IMR-90 (cell line): ENCODE measurements around the gene NR1I3. TPM values are rescaled to one million over a fixed set of nuclear protein-coding genes. Genes with fewer than 3 reads are reported as not detected.
A peak's percentile ranks its signal among the peaks of the same experiment; 100 is the strongest.

ENCODE experiments used
- ATAC-seq: fragments of 200-7000 bp; cut with Tn5 transposase; 2 replicates; pipeline ENCODE4 v1.9.1; 2020; ENCODE audit warnings: low read depth, mild to moderate bottlenecking, moderate library complexity
- BruUV-seq: library from RNA; stranded (reverse); fragments of 400-500 nt; replicated peaks from 2 replicates; lab custom pipeline; 2021; lab: Mats Ljungman, UMichigan
- CTCF ChIA-PET: fragments of 300-600 bp; formaldehyde crosslinking; extraction: SDS; loops from one replicate; lab custom pipeline; 2021; ENCODE audit warnings: antibody characterized with exemption; lab: Yijun Ruan, JAX
- POLR2A ChIA-PET: fragments of 300-600 bp; sonication (Branson Sonifier 250); formaldehyde crosslinking; loops from one replicate; lab custom pipeline; 2022; ENCODE audit warnings: antibody characterized with exemption; ENCODE audit not compliant: unreplicated experiment; lab: Charles Lee
- DNase-seq: peaks from one replicate; pipeline ENCODE4 v3.0.0; 2013
- H2AFZ ChIP-seq: replicated peaks from 2 replicates; pipeline ENCODE3; 2013; ENCODE audit warnings: low read length, mild to moderate bottlenecking; ENCODE audit not compliant: poor library complexity
- H2AK5ac ChIP-seq: 2 replicates; pipeline ENCODE4 v1.6.1; 2013; ENCODE audit warnings: low read depth, low read length, inconsistent platforms
- H2AK9ac ChIP-seq: replicated peaks from 2 replicates; pipeline ENCODE3; 2013; ENCODE audit warnings: mild to moderate bottlenecking, low read depth, low read length, moderate library complexity; ENCODE audit not compliant: poor library complexity
- H2BK120ac ChIP-seq: 2 replicates; pipeline ENCODE4 v1.6.1; 2013; ENCODE audit warnings: low read depth, low read length, inconsistent platforms
- H2BK15ac ChIP-seq: 3 replicates; pipeline ENCODE4 v1.6.1; 2013; ENCODE audit warnings: low read depth, low read length, inconsistent platforms
- H2BK20ac ChIP-seq: 2 replicates; pipeline ENCODE4 v1.6.1; 2013; ENCODE audit warnings: low read depth, mild to moderate bottlenecking, inconsistent platforms, low read length, moderate library complexity
- H2BK5ac ChIP-seq: 2 replicates; pipeline ENCODE4 v1.6.1; 2013; ENCODE audit warnings: mild to moderate bottlenecking, low read depth, low read length, inconsistent platforms; ENCODE audit not compliant: poor library complexity, severe bottlenecking
- H3K14ac ChIP-seq: replicated peaks from 2 replicates; pipeline ENCODE4 v1.6.1; 2013; ENCODE audit warnings: low read depth, low read length, inconsistent platforms
- H3K18ac ChIP-seq: 2 replicates; pipeline ENCODE4 v1.6.1; 2013; ENCODE audit warnings: low read depth, low read length, control low read depth
- H3K23ac ChIP-seq: 2 replicates; pipeline ENCODE4 v1.6.1; 2013; ENCODE audit warnings: low read depth, low read length, inconsistent platforms
- H3K27ac ChIP-seq: 2 replicates; pipeline ENCODE4 v1.5.1; 2013; ENCODE audit warnings: mild to moderate bottlenecking, control low read depth, low read length; ENCODE audit not compliant: insufficient read depth
- H3K27me3 ChIP-seq: 2 replicates; pipeline ENCODE4 v1.6.1; 2013; ENCODE audit warnings: low read length; ENCODE audit not compliant: control insufficient read depth, insufficient read depth
- H3K36me3 ChIP-seq: 2 replicates; pipeline ENCODE4 v1.6.1; 2013; ENCODE audit warnings: low read length, mixed read lengths; ENCODE audit not compliant: control insufficient read depth, insufficient read depth
- H3K4ac ChIP-seq: 2 replicates; pipeline ENCODE4 v1.6.1; 2013; ENCODE audit warnings: low read depth, low read length, inconsistent platforms
- H3K4me1 ChIP-seq: 2 replicates; pipeline ENCODE4 v1.6.1; 2013; ENCODE audit warnings: low read length, mixed read lengths; ENCODE audit not compliant: control insufficient read depth, insufficient read depth
- H3K4me2 ChIP-seq: 2 replicates; pipeline ENCODE4 v1.6.1; 2013; ENCODE audit warnings: low read depth, mild to moderate bottlenecking, control low read depth, low read length, moderate library complexity
- H3K4me3 ChIP-seq: 2 replicates; pipeline ENCODE4 v1.5.1; 2013; ENCODE audit warnings: low read depth, mild to moderate bottlenecking, control low read depth, low read length, moderate library complexity; ENCODE audit not compliant: insufficient read depth
- H3K56ac ChIP-seq: 2 replicates; pipeline ENCODE4 v1.6.1; 2013; ENCODE audit warnings: low read length, inconsistent platforms; ENCODE audit not compliant: insufficient read depth; ENCODE audit errors: extremely low read depth
- H3K79me1 ChIP-seq, 2 experiments: 2 replicates each; pipeline ENCODE4 v1.6.1; 2013; ENCODE audit warnings: low read length in 2 of 2, inconsistent platforms in 1 of 2, low read depth in 1 of 2
- H3K9ac ChIP-seq: 2 replicates; pipeline ENCODE4 v1.6.1; 2013; ENCODE audit warnings: low read depth, low read length, control low read depth
- H3K9me1 ChIP-seq: 2 replicates; pipeline ENCODE4 v1.6.1; 2013; ENCODE audit warnings: low read length, inconsistent platforms; ENCODE audit not compliant: insufficient read depth
- H3K9me3 ChIP-seq: 2 replicates; pipeline ENCODE4 v1.6.1; 2013; ENCODE audit warnings: low read length; ENCODE audit not compliant: control insufficient read depth, insufficient read depth
- H4K20me1 ChIP-seq: 2 replicates; pipeline ENCODE4 v1.6.1; 2013; ENCODE audit warnings: low read length, inconsistent platforms; ENCODE audit not compliant: insufficient read depth
- H4K5ac ChIP-seq: 2 replicates; pipeline ENCODE4 v1.6.1; 2013; ENCODE audit warnings: mild to moderate bottlenecking, low read depth, low read length, control low read depth
- H4K8ac ChIP-seq, 2 experiments: 2 replicates each; pipeline ENCODE4 v1.6.1; 2013; ENCODE audit warnings: low read depth in 2 of 2, low read length in 2 of 2, control low read depth in 1 of 2, inconsistent platforms in 1 of 2
- H4K91ac ChIP-seq: 2 replicates; pipeline ENCODE4 v1.6.1; 2013; ENCODE audit warnings: low read depth, low read length, inconsistent platforms; ENCODE audit not compliant: insufficient read depth
- CEBPB ChIP-seq: IDR thresholded peaks from 2 replicates; pipeline ENCODE4 v1.6.1; 2012; ENCODE audit warnings: low read depth, low read length, improper control_type of control experiment
- CTCF ChIP-seq: conservative IDR thresholded peaks from 2 replicates; pipeline ENCODE4 v1.5.1; 2012; ENCODE audit warnings: mild to moderate bottlenecking, low read depth, low read length, improper control_type of control experiment
- FOS ChIP-seq: fragments of 150-350 bp; IDR thresholded peaks from 2 replicates; pipeline ENCODE4 v1.6.1; 2016; ENCODE audit warnings: low read depth, low read length
- MAZ ChIP-seq: IDR thresholded peaks from 2 replicates; pipeline ENCODE4 v1.6.1; 2012; ENCODE audit warnings: low read depth, mild to moderate bottlenecking, low read length, improper control_type of control experiment, moderate library complexity, borderline replicate concordance
- MXI1 ChIP-seq: IDR thresholded peaks from 2 replicates; pipeline ENCODE4 v1.6.1; 2012; ENCODE audit warnings: low read depth, mild to moderate bottlenecking, low read length, moderate library complexity, borderline replicate concordance
- NFE2L2 ChIP-seq: fragments of 150-350 bp; IDR thresholded peaks from 2 replicates; pipeline ENCODE4 v1.6.1; 2016; ENCODE audit warnings: low read depth, mild to moderate bottlenecking, low read length
- POLR2A ChIP-seq: IDR thresholded peaks from 2 replicates; pipeline ENCODE4 v1.6.1; 2012; ENCODE audit warnings: mild to moderate bottlenecking, low read depth, low read length
- RAD21 ChIP-seq: IDR thresholded peaks from 2 replicates; pipeline ENCODE4 v1.6.1; 2012; ENCODE audit warnings: low read length, improper control_type of control experiment
- SMC3 ChIP-seq: fragments of 150-350 bp; IDR thresholded peaks from 2 replicates; pipeline ENCODE4 v1.6.1; 2016; ENCODE audit warnings: low read depth, mild to moderate bottlenecking, antibody characterized with exemption, low read length, moderate library complexity
- USF2 ChIP-seq: fragments of 150-350 bp; IDR thresholded peaks from 2 replicates; pipeline ENCODE4 v1.6.1; 2017; ENCODE audit warnings: mild to moderate bottlenecking, antibody characterized with exemption, low read length, low read depth
- WGBS, 2 experiments: methylation state at CpG; one replicate each; pipeline versions ENCODE4 v1.1.5 to v1.1.7; 2013; ENCODE audit warnings: missing lambda C conversion rate in 2 of 2; ENCODE audit not compliant: insufficient read length in 1 of 2; ENCODE audit errors: extremely low coverage in 2 of 2; 5-methylcytosine and 5-hydroxymethylcytosine counted together
- dilution Hi-C: fragments of 300-500 bp; cut with HindIII; formaldehyde crosslinking; loops from one replicate; pipeline ENCODE4 v1.14.3; 2018; ENCODE audit warnings: low sequenced_read_pairs; ENCODE audit not compliant: unreplicated experiment
- in situ Hi-C: fragments of 300-500 bp; cut with MboI; formaldehyde crosslinking; loops from 3 replicates; pipeline ENCODE4 v1.14.3; 2019; ENCODE audit warnings: low sequenced_read_pairs, inconsistent platforms, mixed read lengths
- intact Hi-C: fragments of 100-400 bp; cut with micrococcal nuclease; formaldehyde crosslinking; loops from 2 replicates; pipeline ENCODE4 v1.10.0; 2022
- polyA plus RNA-seq, 3 experiments: library from polyadenylated mRNA; depleted of rRNA; stranded (reverse); fragments of >200 nt; gene quantifications; 2 replicates each; pipeline ENCODE4 v1.2.3, GENCODE V29; 2012; ENCODE audit warnings: low replicate concordance in 1 of 3
- total RNA-seq: library from RNA; depleted of rRNA; stranded (reverse); fragments of >200 nt; gene quantifications from 2 replicates; pipeline ENCODE4 v1.2.3, GENCODE V29; 2012

The NR1I3 gene
- total and polyA plus RNA-seq, 2 of the 4 experiments (the other 2 are of a cell fraction), result not detected

- Histone ChIP-seq H2AK5ac (peak within 1 kb of the TSS; percentile 67; the same call in 1 of the 2 replicates), H2AK9ac (peak within 1 kb of the TSS; percentile 97), H3K4me2 (peak within 1 kb of the TSS; percentile 81), H2BK20ac (no peak within 1 kb of the TSS; the same call in 1 of the 2 replicates), H4K8ac (peak within 1 kb of the TSS; percentile 96 to 97), H3K4me1 (peaks cover 9% of the 10 kb centered on the region; the same call in 1 of the 2 replicates), H3K79me1 (peaks cover 9 to 17% of the 10 kb centered on the region in 2 experiments; a peak in 3 of 4 replicates), H3K14ac (peak within 1 kb of the TSS; percentile 89), H3K27ac (peak within 1 kb of the TSS; percentile 68), H3K27me3 (no peaks in the 10 kb centered on the region; the same call in 1 of the 2 replicates), H3K23ac (peak within 1 kb of the TSS; percentile 62), H3K9me1 (peaks cover 3% of the 10 kb centered on the region; the same call in 1 of the 2 replicates), H4K5ac (peak within 1 kb of the TSS; percentile 69), H3K18ac (peak within 1 kb of the TSS; percentile 16; the same call in 1 of the 2 replicates), H3K9ac (peak within 1 kb of the TSS; percentile 81), H4K20me1 (no peaks in the 10 kb centered on the region), H3K9me3 (no peaks in the 10 kb centered on the region), H2BK5ac (peak within 1 kb of the TSS; percentile 29), H2AFZ (peak within 1 kb of the TSS; percentile 98), H3K4ac (peak within 1 kb of the TSS; percentile 83), H2BK15ac (peak within 1 kb of the TSS; percentile 39; the same call in 1 of the 3 replicates), H3K36me3 (peaks cover 19% of the 10 kb centered on the region), H3K56ac (peak within 1 kb of the TSS; percentile 89), H3K4me3 (peak within 1 kb of the TSS; percentile 74), H2BK120ac (peak within 1 kb of the TSS; percentile 66), H4K91ac (peak within 1 kb of the TSS; percentile 92)
- CTCF ChIA-PET, result interaction anchor here (0.5 to 3.2 kb wide), 17 partner anchors 10 to 437 kb away, joined by 3 to 21 read pairs (median 4); partner anchors contain the start of gene NDUFS2
- dilution Hi-C loops, result no loop called here
- POLR2A ChIA-PET, result interaction anchor here (0.5 to 0.7 kb wide), 6 partner anchors 8 to 133 kb away, joined by 3 to 8 read pairs (median 6); partner anchors contain the start of gene NDUFS2
- intact Hi-C loops, result loop anchor here (1.0 kb wide), 1 partner anchor 33 kb away; no protein-coding TSS in a partner anchor
- ATAC-seq (peak; percentile 95), DNase-seq (peak; percentile 100)
- in situ Hi-C loops, result loop anchor here (5.0 kb wide), 2 partner anchors 67 to 157 kb away; no protein-coding TSS in a partner anchor
- 0% methylated on average over 3 of the region's 16 CpGs; no CpG with 5 or more reads in 1 of the 2 experiments for WGBS, 2 experiments
- no TSS peak for BruUV-seq
- TF ChIP-seq CTCF (peak; percentile 70), FOS (no peak), NFE2L2 (no peak), CEBPB (no peak), USF2 (no peak), SMC3 (peak; percentile 72), POLR2A (no peak), MXI1 (peak; percentile 90), MAZ (no peak; the same call in 1 of the 2 replicates), RAD21 (peak; percentile 63)
Observed at GRCh38 chr1:161225534-161226319, 12.3 kb downstream of the NR1I3 start, which contains the start of gene TOMM40L. Gene TOMM40L (plus strand): TSS chr1:161226060. CDS start chr1:161226490, 430 bp downstream.
